HG02884 (cell line): ENCODE data around the gene TBX15.

Experiments used
- ATAC-seq: cut with Tn5 transposase; IDR thresholded peaks from one replicate; pipeline ENCODE4 v1.9.1; 2021; ENCODE audit warnings: mild to moderate bottlenecking, moderate library complexity; ENCODE audit not compliant: unreplicated experiment

TBX15 gene

GRCh38 chr1:118988186-118989005, at the start of gene TBX15:
TBX15 (minus strand) TSS chr1:118988343; CDS start chr1:118987795, 548 bp downstream.
- no peak for ATAC-seq

GRCh38 chr1:119034359-119034758, 46.2 kb upstream of the TBX15 start:
- ATAC-seq, result no peak

DNA sequence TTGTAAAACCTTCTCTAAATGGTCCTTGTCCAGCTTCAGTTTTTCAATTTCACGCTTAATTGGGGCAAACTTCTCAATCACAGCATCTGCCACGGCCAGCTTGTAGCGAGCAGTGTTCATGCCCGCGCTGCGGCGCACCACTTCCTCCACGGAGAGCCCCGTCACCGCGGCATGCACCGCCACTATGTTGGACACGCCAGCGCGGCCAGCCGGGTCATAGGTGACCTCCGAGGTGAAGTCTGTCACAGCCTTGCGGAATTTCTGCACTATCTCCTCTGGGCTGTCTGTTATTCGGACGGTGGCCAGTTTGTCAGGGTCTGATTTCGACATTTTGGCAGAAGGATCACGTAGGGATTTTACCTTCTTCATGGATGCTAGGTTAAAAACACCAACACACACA, 44.8 kb upstream of the TBX15 start:
- ATAC-seq, result no peak

- no peak for ATAC-seq
These were observed 39.6 kb upstream of the TBX15 start for GRCh38 chr1:119027759-119028158.

DNA sequence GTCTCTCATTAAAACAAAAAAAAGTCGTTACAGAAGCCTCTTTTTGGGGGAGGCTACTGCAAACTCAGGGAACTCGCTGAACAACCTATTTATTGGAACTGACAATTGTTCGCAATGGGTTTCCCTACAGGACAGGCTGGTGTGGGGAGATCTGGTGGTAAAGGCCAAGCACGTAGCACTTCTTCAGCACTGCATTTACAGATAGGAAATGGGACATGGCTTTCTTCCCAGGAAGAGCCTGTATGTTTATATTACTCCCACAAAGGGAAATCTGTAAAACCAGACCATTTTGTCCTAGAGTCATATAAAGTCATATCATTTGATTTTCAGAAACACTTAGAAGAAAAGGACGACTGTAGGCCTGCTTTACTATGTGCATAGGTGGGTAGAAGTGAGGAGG, 38.8 kb upstream of the TBX15 start:
- ATAC-seq, result no peak

DNA sequence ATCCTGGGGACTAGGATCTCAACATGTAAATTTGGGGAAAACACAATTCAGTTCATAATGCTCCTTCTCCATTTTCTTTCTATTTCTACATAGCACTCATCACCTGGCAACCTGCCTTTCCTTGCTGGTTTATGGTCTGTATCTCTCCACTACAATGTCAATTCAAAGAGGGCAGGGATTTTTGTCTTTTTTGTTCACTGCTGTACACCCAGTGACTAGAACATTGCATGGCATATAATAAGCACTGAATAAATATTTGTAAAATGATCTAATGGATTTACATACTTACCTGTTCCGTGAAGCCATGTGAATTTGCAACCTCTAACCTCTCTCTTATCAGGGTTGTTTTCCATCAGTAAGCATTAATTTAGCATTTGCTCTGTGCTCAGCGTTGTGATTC, 27.4 kb upstream of the TBX15 start:
- ATAC-seq, result no peak

- ATAC-seq, result no peak
These were observed 24.2 kb upstream of the TBX15 start for GRCh38 chr1:119012383-119012782.

DNA sequence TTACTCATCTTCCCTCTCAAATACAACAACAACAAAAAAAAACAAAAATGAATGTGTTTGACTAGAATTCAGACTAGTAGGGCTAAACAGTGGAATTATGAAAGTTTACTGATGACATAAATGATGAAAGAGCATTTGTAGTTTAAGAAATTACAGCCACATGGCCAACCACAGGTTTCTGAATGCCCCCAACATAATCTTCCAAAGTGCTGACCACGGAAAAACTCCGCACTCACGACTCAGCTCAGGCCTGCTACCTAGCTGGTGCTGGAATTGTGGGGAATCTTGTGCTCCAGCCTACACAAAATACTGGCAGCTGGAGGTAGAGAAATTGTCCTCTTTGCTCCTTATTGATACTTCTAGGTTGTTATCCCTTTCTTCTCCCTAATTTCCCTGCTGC, 23.6 kb upstream of the TBX15 start:
- no peak for ATAC-seq

DNA sequence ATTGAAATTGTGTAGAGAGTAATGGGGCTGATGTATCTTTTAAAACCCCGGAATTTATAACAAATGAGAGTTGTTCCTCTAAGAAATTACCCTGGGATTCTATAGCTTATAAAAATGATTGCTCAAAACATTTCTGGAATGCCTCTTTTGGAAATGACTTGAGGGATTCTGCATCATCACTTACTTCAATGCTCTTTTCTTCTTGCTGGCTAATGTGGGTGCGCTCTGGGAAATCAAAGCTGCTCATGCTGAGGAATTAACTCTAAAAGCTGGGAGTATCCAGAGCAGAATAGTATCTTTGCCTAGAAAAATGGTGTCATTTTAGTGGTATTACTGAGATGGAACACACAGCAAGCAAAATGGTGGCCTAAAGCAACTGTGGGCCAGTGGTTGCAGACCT, 23.0 kb upstream of the TBX15 start:
- no peak for ATAC-seq

DNA sequence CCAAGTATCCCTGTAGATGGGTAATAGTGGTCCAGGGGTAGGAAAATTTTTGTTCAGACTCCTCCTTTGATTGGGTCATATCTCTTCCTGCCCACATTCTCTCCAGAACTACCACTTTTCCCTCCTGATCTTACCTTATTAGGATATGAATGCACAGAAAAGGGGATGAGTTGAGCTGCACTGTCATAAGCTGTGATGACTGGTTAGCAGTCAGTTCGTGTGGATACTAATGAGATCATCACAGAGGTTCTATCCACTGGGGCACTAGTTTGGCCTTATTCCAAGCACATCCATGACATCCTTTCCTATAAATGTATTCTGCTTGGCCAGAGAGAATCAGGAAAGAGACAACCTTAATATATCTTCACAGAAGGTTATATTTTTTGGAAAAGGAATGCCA, 22.1 kb upstream of the TBX15 start:
- no peak for ATAC-seq

GRCh38 chr1:119009312-119009655, 21.1 kb upstream of the TBX15 start:
- ATAC-seq, result no peak

GRCh38 chr1:119008483-119009311, 20.6 kb upstream of the TBX15 start:
- peak; percentile 59 for ATAC-seq

DNA sequence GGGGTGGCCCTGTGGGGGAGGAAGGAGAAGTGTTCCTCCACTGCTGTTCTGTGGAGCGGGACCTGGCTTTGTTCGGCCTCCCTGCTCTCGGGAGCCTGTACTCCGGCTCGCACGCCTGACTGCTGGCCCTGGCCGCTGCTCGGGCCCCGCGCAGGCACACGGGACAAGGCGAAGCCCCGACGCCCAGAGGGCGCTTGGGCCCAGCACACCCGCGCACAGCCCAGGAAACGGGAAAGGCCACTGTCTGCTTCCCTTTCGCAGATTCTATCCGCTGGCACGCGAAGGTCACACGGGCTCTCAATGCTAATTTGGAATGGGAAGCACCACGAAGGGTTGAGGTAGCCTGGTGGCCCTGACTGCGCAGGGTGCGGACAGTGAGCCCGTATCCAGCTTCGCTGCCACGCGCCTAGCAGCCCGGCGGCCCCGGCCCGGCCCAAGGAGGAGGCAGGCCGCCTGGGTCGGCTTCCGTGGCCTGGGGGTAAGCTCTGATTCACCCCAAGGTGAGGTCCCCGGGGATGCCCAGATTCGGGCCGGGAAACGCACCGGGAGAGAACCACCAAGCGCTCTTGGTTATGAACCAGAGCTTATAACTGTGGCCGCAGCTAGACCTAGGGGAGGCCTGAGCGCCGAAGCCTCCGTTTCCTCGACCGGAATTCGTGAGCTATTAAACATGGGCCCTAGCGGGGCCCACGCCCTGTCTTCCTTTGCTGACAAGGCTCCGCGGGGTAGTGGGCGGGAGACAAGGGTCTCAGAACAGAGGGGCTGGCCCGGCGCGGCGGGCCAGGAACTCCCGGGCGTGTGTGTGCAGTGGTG, 19.7 kb upstream of the TBX15 start:
- peak; percentile 29 for ATAC-seq

GRCh38 chr1:119007339-119007669, 19.2 kb upstream of the TBX15 start:
- ATAC-seq, result no peak

DNA sequence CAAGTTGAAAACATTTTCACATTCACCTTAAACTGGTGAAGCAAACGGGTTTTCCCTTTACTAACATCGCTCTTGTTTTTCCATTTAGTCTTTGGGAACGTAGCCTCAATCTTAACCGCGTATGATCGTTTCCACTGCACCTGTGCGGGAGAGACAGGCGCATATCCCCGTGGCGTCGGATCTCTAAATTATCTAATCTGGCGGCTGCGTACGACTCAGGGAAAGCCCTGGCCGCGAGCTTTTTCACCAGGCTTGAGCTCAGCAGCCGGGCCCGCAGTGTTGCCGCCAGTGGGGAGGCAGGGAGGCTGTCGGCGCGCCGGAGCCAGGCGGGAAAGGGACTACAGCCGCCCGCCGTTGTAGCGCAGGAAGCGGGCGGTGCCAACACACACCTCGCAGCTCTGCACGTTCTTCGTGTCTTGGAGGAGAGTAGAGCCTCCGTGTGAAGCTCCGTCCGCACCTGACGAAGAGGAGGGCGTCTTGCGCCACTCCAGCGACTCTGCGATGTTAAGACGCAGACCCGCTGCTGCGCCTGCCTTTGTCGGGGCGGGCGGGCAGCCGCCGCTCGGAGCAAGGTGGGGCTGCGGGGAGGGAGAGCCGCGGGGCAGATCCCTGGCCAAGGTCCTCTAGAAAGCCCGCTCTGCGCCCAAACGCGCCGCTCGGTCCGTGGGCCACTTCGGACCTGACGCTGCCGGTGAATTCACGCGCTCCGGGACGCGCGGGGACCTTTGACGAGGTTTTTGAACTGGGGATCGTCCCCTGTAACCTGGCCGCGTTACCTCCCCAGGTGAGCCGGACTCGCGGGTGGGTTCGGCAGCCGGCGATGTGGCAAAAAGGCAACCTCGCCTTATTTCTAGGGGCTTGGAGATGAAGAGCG, 18.5 kb upstream of the TBX15 start:
- ATAC-seq, result no peak

DNA sequence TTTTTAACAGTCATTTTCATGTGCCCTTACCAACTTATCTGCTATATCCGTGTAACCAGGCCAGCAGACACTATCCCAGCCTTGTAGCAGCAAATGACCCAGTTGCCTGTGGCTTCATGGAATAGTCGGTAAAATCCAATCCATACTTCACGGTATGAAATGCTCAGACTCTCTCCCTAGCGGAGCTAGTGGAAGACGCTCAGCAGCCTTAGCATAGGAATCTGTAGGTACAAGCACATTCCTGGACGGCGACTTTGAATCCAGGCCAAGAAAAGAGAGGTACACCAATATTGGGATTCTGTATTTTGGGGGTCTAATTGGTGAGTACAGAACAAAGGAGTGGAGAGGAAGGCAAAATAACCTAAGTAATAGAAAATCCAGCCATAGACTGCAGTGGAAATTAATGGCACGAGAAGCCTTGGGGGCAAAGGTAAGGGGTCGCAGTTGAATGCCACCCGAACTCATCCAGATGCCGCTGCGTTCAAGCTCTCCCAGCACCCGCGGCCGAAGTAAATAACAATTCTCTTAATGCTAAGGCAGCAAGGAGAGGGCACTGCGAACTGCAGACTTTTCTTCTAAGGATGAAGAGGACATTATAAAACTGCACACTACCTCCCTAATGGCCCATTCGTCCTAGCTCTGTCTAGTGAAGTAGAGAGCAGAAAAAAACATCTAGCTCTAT, 17.7 kb upstream of the TBX15 start:
- ATAC-seq, result no peak

- no peak for ATAC-seq
These were observed 16.6 kb upstream of the TBX15 start for GRCh38 chr1:119004781-119005180.

GRCh38 chr1:119004129-119004527, 16.0 kb upstream of the TBX15 start:
- no peak for ATAC-seq

- no peak for ATAC-seq
These were observed 15.4 kb upstream of the TBX15 start for GRCh38 chr1:119003413-119004128.
